Endothelial cell of umbilical vein (primary cell): ENCODE measurements around the gene KIF26A.

ENCODE experiments used
- EZH2 ChIP-seq: IDR thresholded peaks from 2 replicates; pipeline ENCODE4 v1.6.1; 2012; ENCODE audit warnings: borderline replicate concordance, low read depth, mild to moderate bottlenecking, moderate library complexity, low read length, inconsistent platforms; ENCODE audit not compliant: severe bottlenecking
- GATA2 ChIP-seq: IDR thresholded peaks from 2 replicates; pipeline ENCODE4 v1.7.0; 2011; ENCODE audit warnings: low read depth, mild to moderate bottlenecking, moderate library complexity, mixed read lengths, low read length; ENCODE audit not compliant: insufficient read length, insufficient read depth
- JUN ChIP-seq: IDR thresholded peaks from 2 replicates; pipeline ENCODE4 v1.6.1; 2011; ENCODE audit warnings: borderline replicate concordance, low read depth; ENCODE audit not compliant: insufficient read length, insufficient read depth
- MYC ChIP-seq: IDR thresholded peaks from one replicate; pipeline ENCODE4 v1.6.1; 2011; ENCODE audit warnings: mild to moderate bottlenecking, low read depth, low read length
- POLR2A ChIP-seq: IDR thresholded peaks from 2 replicates; pipeline ENCODE4 v1.6.1; 2012; ENCODE audit warnings: low read depth, mild to moderate bottlenecking, control low read depth, low read length
- POLR2AphosphoS5 ChIP-seq: IDR thresholded peaks from 2 replicates; pipeline ENCODE4 v1.6.1; 2012; ENCODE audit warnings: low read depth, mild to moderate bottlenecking, control low read depth, low read length, moderate library complexity; ENCODE audit not compliant: insufficient read depth
- TF ChIP-seq, protein P1 (sequence below), 2 donors: IDR thresholded peaks; 1 replicate in 1 of 2; 2 replicates in 1 of 2; pipeline ENCODE4 v1.5.1; 2011; ENCODE audit warnings: low read length in 2 of 2, mild to moderate bottlenecking in 2 of 2, moderate library complexity in 2 of 2, control low read depth in 1 of 2, inconsistent platforms in 1 of 2, low read depth in 1 of 2; ENCODE audit not compliant: insufficient read depth in 1 of 2; ENCODE audit errors: extremely low read depth in 1 of 2
- TF ChIP-seq, protein P2 (sequence below): IDR thresholded peaks from 2 replicates; pipeline ENCODE4 v1.6.1; 2011; ENCODE audit not compliant: insufficient read depth, insufficient read length

DNA sequence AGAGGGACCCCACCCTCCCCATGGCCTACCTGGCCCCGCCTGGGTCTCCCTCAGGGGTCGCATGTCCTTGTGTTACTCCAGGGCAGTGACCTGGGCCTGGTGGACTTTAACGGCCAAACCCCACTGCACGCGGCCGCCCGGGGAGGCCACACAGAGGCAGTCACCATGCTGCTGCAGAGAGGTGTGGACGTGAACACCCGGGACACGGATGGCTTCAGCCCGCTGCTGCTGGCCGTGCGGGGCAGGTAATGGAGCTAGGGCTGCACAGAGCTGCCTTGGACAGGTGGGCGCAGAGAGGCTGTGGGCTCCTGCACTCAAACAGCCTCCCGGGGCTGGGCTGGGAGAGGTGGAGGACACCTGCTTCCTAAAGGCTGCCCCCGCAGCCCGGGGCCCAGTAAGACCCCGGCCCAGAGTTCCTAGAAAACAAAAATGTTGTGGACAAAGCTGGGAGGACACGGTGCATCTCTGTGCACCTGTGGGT is 31.2 kb upstream of the KIF26A start:
- TF ChIP-seq, protein P1, sequence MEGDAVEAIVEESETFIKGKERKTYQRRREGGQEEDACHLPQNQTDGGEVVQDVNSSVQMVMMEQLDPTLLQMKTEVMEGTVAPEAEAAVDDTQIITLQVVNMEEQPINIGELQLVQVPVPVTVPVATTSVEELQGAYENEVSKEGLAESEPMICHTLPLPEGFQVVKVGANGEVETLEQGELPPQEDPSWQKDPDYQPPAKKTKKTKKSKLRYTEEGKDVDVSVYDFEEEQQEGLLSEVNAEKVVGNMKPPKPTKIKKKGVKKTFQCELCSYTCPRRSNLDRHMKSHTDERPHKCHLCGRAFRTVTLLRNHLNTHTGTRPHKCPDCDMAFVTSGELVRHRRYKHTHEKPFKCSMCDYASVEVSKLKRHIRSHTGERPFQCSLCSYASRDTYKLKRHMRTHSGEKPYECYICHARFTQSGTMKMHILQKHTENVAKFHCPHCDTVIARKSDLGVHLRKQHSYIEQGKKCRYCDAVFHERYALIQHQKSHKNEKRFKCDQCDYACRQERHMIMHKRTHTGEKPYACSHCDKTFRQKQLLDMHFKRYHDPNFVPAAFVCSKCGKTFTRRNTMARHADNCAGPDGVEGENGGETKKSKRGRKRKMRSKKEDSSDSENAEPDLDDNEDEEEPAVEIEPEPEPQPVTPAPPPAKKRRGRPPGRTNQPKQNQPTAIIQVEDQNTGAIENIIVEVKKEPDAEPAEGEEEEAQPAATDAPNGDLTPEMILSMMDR (IDR thresholded peaks at IDR 0.05; ENCODE audit: extremely low read depth in 1 of 2, insufficient read depth in 1 of 2, low read depth in 1 of 2, low read length in 2 of 2): no peak
- TF ChIP-seq POLR2A (no peak), EZH2 (no peak), JUN (no peak), POLR2AphosphoS5 (no peak), MYC (no peak), GATA2 (no peak)
- TF ChIP-seq, protein P2, sequence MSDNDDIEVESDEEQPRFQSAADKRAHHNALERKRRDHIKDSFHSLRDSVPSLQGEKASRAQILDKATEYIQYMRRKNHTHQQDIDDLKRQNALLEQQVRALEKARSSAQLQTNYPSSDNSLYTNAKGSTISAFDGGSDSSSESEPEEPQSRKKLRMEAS: no peak
